ENCODE data around the gene ROPN1L.

DNA sequence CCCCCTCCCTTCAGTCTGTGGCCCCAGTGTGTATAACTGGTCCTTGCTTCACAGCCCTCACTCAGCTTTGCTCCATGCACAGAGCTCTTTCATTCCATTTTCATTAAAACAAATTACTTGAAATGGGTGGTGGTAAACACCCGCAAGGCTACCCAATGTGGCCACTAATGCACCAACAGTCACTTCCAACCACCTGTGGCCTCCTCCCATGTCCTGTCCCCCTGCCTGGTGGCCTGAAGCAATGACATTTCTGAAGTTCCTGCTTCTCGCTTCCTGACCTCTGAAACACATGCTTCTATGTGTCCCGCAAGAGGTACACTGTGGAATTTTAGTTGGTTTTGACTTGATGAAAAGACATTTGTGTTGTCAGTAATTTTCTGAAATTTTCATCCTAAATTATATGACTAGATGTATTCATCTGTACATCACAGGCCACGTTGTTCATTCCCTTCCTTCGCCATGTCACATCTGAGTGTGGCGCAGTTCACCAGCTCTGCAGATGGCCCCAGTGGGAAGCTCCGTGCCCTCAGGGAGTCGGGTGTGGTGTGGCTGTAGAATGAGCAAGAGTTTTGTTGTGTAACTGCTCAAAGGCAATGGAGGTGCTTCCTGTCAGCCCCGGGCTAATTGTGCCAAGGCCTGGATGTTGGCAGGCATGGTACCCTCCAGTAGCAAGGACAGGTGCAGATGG lies 9.6 kb downstream of the ROPN1L start:
- TF ChIP-seq, protein P1, sequence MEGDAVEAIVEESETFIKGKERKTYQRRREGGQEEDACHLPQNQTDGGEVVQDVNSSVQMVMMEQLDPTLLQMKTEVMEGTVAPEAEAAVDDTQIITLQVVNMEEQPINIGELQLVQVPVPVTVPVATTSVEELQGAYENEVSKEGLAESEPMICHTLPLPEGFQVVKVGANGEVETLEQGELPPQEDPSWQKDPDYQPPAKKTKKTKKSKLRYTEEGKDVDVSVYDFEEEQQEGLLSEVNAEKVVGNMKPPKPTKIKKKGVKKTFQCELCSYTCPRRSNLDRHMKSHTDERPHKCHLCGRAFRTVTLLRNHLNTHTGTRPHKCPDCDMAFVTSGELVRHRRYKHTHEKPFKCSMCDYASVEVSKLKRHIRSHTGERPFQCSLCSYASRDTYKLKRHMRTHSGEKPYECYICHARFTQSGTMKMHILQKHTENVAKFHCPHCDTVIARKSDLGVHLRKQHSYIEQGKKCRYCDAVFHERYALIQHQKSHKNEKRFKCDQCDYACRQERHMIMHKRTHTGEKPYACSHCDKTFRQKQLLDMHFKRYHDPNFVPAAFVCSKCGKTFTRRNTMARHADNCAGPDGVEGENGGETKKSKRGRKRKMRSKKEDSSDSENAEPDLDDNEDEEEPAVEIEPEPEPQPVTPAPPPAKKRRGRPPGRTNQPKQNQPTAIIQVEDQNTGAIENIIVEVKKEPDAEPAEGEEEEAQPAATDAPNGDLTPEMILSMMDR (conservative IDR thresholded peaks at IDR 0.05; ENCODE audit: low read depth, low read length): no peak
- no peak for TF ChIP-seq EZH2 (IDR thresholded peaks at IDR 0.05; ENCODE audit: borderline replicate concordance, low read depth, low read length, poor library complexity, severe bottlenecking)

All from A673 (cell line).